Esophagus squamous epithelium (tissue), 5 donors: ENCODE results near the gene ABCB9. TPM values are rescaled to one million over a fixed set of nuclear protein-coding genes. Genes with fewer than 3 reads are reported as not detected.
A peak's percentile ranks its signal among the peaks of the same experiment; 100 is the strongest.
"Not testable (repeated sequence)": the region's sequence is repeated elsewhere in the genome, so short reads cannot be mapped to it uniquely, and the experiment has no call there.

Source experiments
- DNase-seq: peaks from one replicate; lab custom pipeline; 2025; lab: John Stamatoyannopoulos, UW
- H3K27ac ChIP-seq, 4 donors: fragments of 200-600 bp; sonication (generic); one replicate each; pipeline ENCODE4 v1.5.1; 2016 to 2019; ENCODE audit warnings: mild to moderate bottlenecking in 1 of 4
- H3K27me3 ChIP-seq, 4 donors: fragments of 200-600 bp; sonication (generic); 1 replicate in 3 of 4; 2 replicates in 1 of 4; pipeline versions ENCODE4 v1.5.1 to v1.6.0; 2017 to 2021; ENCODE audit warnings: antibody characterized with exemption in 1 of 4
- H3K36me3 ChIP-seq, 3 donors: fragments of 200-600 bp; sonication (generic); one replicate each; pipeline ENCODE4 v1.5.1; 2016 to 2019
- H3K4me1 ChIP-seq, 3 donors: fragments of 200-600 bp; sonication (generic); one replicate each; pipeline ENCODE4 v1.5.1; 2017 to 2019
- H3K4me3 ChIP-seq, 4 donors: fragments of 200-600 bp; sonication (generic); 1 replicate in 3 of 4; 2 replicates in 1 of 4; pipeline ENCODE4 v1.5.1; 2016 to 2019; ENCODE audit warnings: mild to moderate bottlenecking in 2 of 4, moderate library complexity in 1 of 4
- H3K9me3 ChIP-seq, 3 donors: fragments of 200-600 bp; sonication (generic); one replicate each; pipeline ENCODE4 v1.5.1; 2016 to 2019
- CTCF ChIP-seq, 6 experiments: fragments of 450-650 bp in 4 of 6; fragments of 200-600 bp in 2 of 6; sonication (generic) in 2 of 6; IDR thresholded peaks; one replicate each; pipeline ENCODE4 v1.5.1; 2016 to 2019; ENCODE audit warnings: antibody characterized with exemption in 6 of 6, mild to moderate bottlenecking in 4 of 6, moderate library complexity in 4 of 6
- POLR2A ChIP-seq, 4 donors: fragments of 450-650 bp; IDR thresholded peaks; one replicate each; pipeline ENCODE4 v1.6.1; 2017; ENCODE audit warnings: antibody characterized with exemption in 4 of 4, mild to moderate bottlenecking in 4 of 4, moderate library complexity in 3 of 4
- WGBS, 2 donors: methylation state at CpG; one replicate each; pipeline ENCODE4 v1.1.5; 2018; 5-methylcytosine and 5-hydroxymethylcytosine counted together
- intact Hi-C: fragments of 100-400 bp; cut with DNase I; formaldehyde crosslinking; loops from one replicate; pipeline ENCODE4 v1.15.0; 2022
- total RNA-seq, 4 donors: library from RNA; depleted of rRNA; stranded (reverse); fragments of >200 nt; gene quantifications; one replicate each; pipeline ENCODE4 v1.1.0, GENCODE V29; 2016
- donor health status: DM: yes; HTN: yes; CAD: no.

Gene ABCB9
- 1 to 10 TPM; 2.9 to 5.5 (median 3.3) TPM for total RNA-seq

- H3K9me3 ChIP-seq, result no peaks in the 10 kb centered on the region
- H3K4me3 ChIP-seq, result peak within 1 kb of the TSS; percentile 44 to 72 (median 62)
- 0 to 6% methylated on average over 3 to 6 of the region's 55 CpGs for WGBS, 2 donors
- peak within 1 kb of the TSS; percentile 45 to 79 (median 74) for H3K27ac ChIP-seq
- H3K27me3 ChIP-seq, result no peaks in the 10 kb centered on the region
- TF ChIP-seq POLR2A (IDR thresholded peaks at IDR 0.05), result peak in 2 of 4 donors; percentile 38 to 74
- no peak for TF ChIP-seq CTCF (IDR thresholded peaks at IDR 0.05)
- DNase-seq, result peak; percentile 46
- intact Hi-C loops, result no loop called here
- no peaks in the 10 kb centered on the region for H3K36me3 ChIP-seq
- peaks cover 20 to 34% (median 29%) of the 10 kb centered on the region in 3 donors for H3K4me1 ChIP-seq
These were observed at the start of gene ABCB9 for GRCh38 chr12:122965851-122966742. Gene ABCB9 (minus strand): TSS chr12:122966463. CDS start chr12:122960235, 6,228 bp downstream.

- intact Hi-C loops, H3K9me3 ChIP-seq, H3K4me3 ChIP-seq, H3K27me3 ChIP-seq, H3K27ac ChIP-seq, DNase-seq: not testable (repeated sequence)
- WGBS, 2 donors, result 94 to 96% methylated on average over 4 of the region's 4 CpGs
- Histone ChIP-seq H3K36me3 (peaks cover 0 to 43% (median 3%) of the 10 kb centered on the region in 3 donors), H3K4me1 (peaks cover 0 to 11% (median 0%) of the 10 kb centered on the region in 3 donors)
These were observed 48.2 kb upstream of the ABCB9 start for GRCh38 chr12:123014473-123014872.

- Histone ChIP-seq H3K4me3 (no peak overlapping the region), H3K4me1 (peaks cover 0 to 1% (median 0%) of the 10 kb centered on the region in 3 donors), H3K27ac (no peak overlapping the region), H3K9me3 (no peaks in the 10 kb centered on the region), H3K27me3 (no peaks in the 10 kb centered on the region), H3K36me3 (peaks cover 0 to 54% (median 3%) of the 10 kb centered on the region in 3 donors)
- no peak for DNase-seq
- intact Hi-C loops, result no loop called here
- TF ChIP-seq POLR2A (IDR thresholded peaks at IDR 0.05) (no peak), CTCF (IDR thresholded peaks at IDR 0.05) (no peak)
- 94 to 95% methylated on average over 3 to 6 of the region's 19 CpGs for WGBS, 2 donors
These were observed 47.2 kb upstream of the ABCB9 start for GRCh38 chr12:123013185-123014095.

- H3K4me1 ChIP-seq, result no peaks in the 10 kb centered on the region
- no peak for TF ChIP-seq CTCF (IDR thresholded peaks at IDR 0.05)
- no peak for TF ChIP-seq POLR2A (IDR thresholded peaks at IDR 0.05)
- intact Hi-C loops, result no loop called here
- H3K4me3 ChIP-seq, result no peak overlapping the region
- DNase-seq, result no peak
- H3K9me3 ChIP-seq, result no peaks in the 10 kb centered on the region
- peaks cover 0 to 71% (median 3%) of the 10 kb centered on the region in 3 donors for H3K36me3 ChIP-seq
- no peaks in the 10 kb centered on the region for H3K27me3 ChIP-seq
- H3K27ac ChIP-seq, result no peak overlapping the region
- WGBS, 2 donors, result 70 to 92% methylated on average over 4 to 5 of the region's 6 CpGs
These were observed 45.4 kb upstream of the ABCB9 start for GRCh38 chr12:123011701-123012100.

GRCh38 chr12:123010681-123011080, 44.4 kb upstream of the ABCB9 start:
- intact Hi-C loops, result no loop called here
- H3K27ac ChIP-seq, result no peak overlapping the region
- DNase-seq, result no peak
- H3K27me3 ChIP-seq, result no peaks in the 10 kb centered on the region
- no peaks in the 10 kb centered on the region for H3K4me1 ChIP-seq
- WGBS, 2 donors, result 81 to 96% methylated on average over 3 to 4 of the region's 4 CpGs
- TF ChIP-seq CTCF (IDR thresholded peaks at IDR 0.05), result no peak
- TF ChIP-seq POLR2A (IDR thresholded peaks at IDR 0.05), result no peak
- no peaks in the 10 kb centered on the region for H3K9me3 ChIP-seq
- H3K36me3 ChIP-seq, result peaks cover 0 to 79% (median 3%) of the 10 kb centered on the region in 3 donors
- no peak overlapping the region for H3K4me3 ChIP-seq
